Measurements from ENCODE around the gene NDUFB11.

Gene NDUFB11

GRCh38 chrX:47160781-47161180 lies 16.3 kb upstream of the NDUFB11 start:
- TF ChIP-seq ESRRG (CRISPR knock-in tag; IDR thresholded peaks at IDR 0.05) (no peak), OSR1 (CRISPR knock-in tag; IDR thresholded peaks at IDR 0.05) (no peak), ZNF8 (CRISPR knock-in tag; IDR thresholded peaks at IDR 0.05) (no peak), ARNTL (CRISPR knock-in tag; IDR thresholded peaks at IDR 0.05; ENCODE audit: borderline replicate concordance, low read depth) (no peak), ZNF70 (CRISPR knock-in tag; IDR thresholded peaks at IDR 0.05) (no peak), ZC3H10 (CRISPR knock-in tag; IDR thresholded peaks at IDR 0.05) (no peak), ISL1 (CRISPR knock-in tag; IDR thresholded peaks at IDR 0.05) (no peak), ZFP30 (CRISPR knock-in tag; IDR thresholded peaks at IDR 0.05) (no peak), TOX (CRISPR knock-in tag; IDR thresholded peaks at IDR 0.05; ENCODE audit: borderline replicate concordance) (no peak), ZFP3 (CRISPR knock-in tag; IDR thresholded peaks at IDR 0.05) (no peak), CREB5 (CRISPR knock-in tag; IDR thresholded peaks at IDR 0.05; ENCODE audit: low read depth) (no peak), ZNF565 (CRISPR knock-in tag; conservative IDR thresholded peaks at IDR 0.05; ENCODE audit: low read depth) (no peak), GLIS3 (CRISPR knock-in tag; IDR thresholded peaks at IDR 0.05) (no peak)
- TF ChIP-seq, protein P1, sequence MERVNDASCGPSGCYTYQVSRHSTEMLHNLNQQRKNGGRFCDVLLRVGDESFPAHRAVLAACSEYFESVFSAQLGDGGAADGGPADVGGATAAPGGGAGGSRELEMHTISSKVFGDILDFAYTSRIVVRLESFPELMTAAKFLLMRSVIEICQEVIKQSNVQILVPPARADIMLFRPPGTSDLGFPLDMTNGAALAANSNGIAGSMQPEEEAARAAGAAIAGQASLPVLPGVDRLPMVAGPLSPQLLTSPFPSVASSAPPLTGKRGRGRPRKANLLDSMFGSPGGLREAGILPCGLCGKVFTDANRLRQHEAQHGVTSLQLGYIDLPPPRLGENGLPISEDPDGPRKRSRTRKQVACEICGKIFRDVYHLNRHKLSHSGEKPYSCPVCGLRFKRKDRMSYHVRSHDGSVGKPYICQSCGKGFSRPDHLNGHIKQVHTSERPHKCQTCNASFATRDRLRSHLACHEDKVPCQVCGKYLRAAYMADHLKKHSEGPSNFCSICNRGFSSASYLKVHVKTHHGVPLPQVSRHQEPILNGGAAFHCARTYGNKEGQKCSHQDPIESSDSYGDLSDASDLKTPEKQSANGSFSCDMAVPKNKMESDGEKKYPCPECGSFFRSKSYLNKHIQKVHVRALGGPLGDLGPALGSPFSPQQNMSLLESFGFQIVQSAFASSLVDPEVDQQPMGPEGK (CRISPR knock-in tag; IDR thresholded peaks at IDR 0.05; ENCODE audit: borderline replicate concordance): no peak
- TF ChIP-seq, protein P2, sequence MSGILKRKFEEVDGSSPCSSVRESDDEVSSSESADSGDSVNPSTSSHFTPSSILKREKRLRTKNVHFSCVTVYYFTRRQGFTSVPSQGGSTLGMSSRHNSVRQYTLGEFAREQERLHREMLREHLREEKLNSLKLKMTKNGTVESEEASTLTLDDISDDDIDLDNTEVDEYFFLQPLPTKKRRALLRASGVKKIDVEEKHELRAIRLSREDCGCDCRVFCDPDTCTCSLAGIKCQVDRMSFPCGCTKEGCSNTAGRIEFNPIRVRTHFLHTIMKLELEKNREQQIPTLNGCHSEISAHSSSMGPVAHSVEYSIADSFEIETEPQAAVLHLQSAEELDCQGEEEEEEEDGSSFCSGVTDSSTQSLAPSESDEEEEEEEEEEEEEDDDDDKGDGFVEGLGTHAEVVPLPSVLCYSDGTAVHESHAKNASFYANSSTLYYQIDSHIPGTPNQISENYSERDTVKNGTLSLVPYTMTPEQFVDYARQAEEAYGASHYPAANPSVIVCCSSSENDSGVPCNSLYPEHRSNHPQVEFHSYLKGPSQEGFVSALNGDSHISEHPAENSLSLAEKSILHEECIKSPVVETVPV (CRISPR knock-in tag; IDR thresholded peaks at IDR 0.05): no peak
- no peak for ATAC-seq

- no peak for ATAC-seq
- no peak for TF ChIP-seq ZNF565 (CRISPR knock-in tag; conservative IDR thresholded peaks at IDR 0.05; ENCODE audit: low read depth)
- 0 out of 2 replicates have a peak, but pooled peaks have one; percentile 26 for TF ChIP-seq ZNF8 (CRISPR knock-in tag; IDR thresholded peaks at IDR 0.05)
Measured at GRCh38 chrX:47158781-47159180, 14.3 kb upstream of the NDUFB11 start.

DNA sequence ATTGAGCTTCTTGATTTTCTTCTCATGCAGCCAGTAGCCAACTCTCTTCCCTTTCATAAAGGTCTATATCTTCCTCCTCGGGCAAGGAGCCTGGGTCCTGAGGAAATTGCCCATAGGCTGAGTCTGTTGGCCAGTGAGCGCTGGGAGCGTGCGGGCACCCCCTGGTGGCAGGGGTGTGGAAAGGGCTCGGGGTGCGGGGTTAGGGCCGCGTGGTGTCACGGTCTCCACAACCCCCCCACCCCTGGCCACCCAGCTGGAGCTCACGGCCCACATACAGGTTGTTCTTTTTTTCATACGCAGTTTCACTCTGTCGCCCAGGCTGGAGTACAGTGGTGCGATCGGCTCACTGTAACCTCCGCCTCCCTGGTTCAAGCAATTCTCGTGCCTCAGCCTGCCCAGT lies 13.6 kb upstream of the NDUFB11 start:
- no peak for TF ChIP-seq POU6F1 (CRISPR knock-in tag; IDR thresholded peaks at IDR 0.05; ENCODE audit: borderline replicate concordance, low read depth)
- no peak for TF ChIP-seq ZFP3 (CRISPR knock-in tag; IDR thresholded peaks at IDR 0.05)
- TF ChIP-seq, protein P2 (CRISPR knock-in tag; IDR thresholded peaks at IDR 0.05): no peak
- TF ChIP-seq ESRRG (CRISPR knock-in tag; IDR thresholded peaks at IDR 0.05): no peak
- no peak for TF ChIP-seq CREB5 (CRISPR knock-in tag; IDR thresholded peaks at IDR 0.05; ENCODE audit: low read depth)
- no peak for TF ChIP-seq ZNF8 (CRISPR knock-in tag; IDR thresholded peaks at IDR 0.05)
- no peak for TF ChIP-seq CSDC2 (CRISPR knock-in tag; IDR thresholded peaks at IDR 0.05)
- TF ChIP-seq ZFP30 (CRISPR knock-in tag; IDR thresholded peaks at IDR 0.05): no peak
- no peak for TF ChIP-seq TCF4 (CRISPR knock-in tag; IDR thresholded peaks at IDR 0.05; ENCODE audit: borderline replicate concordance)
- TF ChIP-seq ISL1 (CRISPR knock-in tag; IDR thresholded peaks at IDR 0.05): no peak
- no peak for TF ChIP-seq TOX (CRISPR knock-in tag; IDR thresholded peaks at IDR 0.05; ENCODE audit: borderline replicate concordance)
- ATAC-seq: no peak

All from SK-N-SH treated with all-trans-retinoic acid at 6 μM for 48 hours (cell line).